GM12875 (cell line): ENCODE results near the gene C14orf180.

Experiments used
- H3K4me3 ChIP-seq: one replicate; pipeline ENCODE4 v1.5.1; 2011; ENCODE audit warnings: low read depth, low read length, control low read depth
- TF ChIP-seq, protein P1 (sequence below): IDR thresholded peaks from 2 replicates; pipeline ENCODE4 v1.5.1; 2011; ENCODE audit warnings: low read depth, mild to moderate bottlenecking, control low read depth, inconsistent platforms, low read length, moderate library complexity, borderline replicate concordance; ENCODE audit not compliant: insufficient read depth

C14orf180 gene

DNA sequence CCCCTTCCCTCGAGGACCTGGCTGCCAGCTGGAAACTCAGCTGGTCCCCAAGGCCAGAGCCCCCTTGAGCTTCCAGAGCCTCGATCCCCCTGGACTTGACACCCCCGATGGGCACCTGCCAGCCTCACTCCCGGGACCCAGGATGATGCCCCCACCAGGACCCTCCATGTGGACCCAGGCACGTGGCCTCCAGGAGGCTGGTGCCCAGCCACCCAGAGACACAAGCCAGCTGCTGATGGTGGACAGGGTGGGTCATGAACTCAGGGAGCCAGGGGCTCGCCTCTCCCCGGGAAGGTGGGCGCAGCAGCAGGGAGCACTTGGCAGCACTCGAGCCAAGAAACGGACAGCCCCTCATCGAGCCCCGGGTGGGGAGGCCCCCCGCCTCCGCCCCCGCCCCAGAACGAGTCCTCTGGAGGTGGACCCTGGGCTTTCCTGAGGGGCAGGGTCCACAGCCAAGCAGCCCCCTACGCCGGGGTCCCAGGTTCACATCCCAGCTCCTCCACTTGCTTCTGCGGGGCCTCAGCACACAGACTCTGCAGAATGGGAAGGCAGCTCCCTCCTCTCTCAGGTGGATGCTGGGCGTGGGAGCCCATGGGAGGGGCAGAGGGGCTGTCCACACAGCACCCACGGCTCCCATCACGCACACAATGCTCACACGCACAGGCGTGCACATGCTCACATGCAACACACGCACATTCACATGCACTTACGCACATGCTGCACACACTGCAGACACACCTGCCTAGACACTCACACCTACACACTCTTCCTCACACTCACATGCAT is 12.1 kb downstream of the C14orf180 start:
- TF ChIP-seq, protein P1, sequence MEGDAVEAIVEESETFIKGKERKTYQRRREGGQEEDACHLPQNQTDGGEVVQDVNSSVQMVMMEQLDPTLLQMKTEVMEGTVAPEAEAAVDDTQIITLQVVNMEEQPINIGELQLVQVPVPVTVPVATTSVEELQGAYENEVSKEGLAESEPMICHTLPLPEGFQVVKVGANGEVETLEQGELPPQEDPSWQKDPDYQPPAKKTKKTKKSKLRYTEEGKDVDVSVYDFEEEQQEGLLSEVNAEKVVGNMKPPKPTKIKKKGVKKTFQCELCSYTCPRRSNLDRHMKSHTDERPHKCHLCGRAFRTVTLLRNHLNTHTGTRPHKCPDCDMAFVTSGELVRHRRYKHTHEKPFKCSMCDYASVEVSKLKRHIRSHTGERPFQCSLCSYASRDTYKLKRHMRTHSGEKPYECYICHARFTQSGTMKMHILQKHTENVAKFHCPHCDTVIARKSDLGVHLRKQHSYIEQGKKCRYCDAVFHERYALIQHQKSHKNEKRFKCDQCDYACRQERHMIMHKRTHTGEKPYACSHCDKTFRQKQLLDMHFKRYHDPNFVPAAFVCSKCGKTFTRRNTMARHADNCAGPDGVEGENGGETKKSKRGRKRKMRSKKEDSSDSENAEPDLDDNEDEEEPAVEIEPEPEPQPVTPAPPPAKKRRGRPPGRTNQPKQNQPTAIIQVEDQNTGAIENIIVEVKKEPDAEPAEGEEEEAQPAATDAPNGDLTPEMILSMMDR, result no peak

DNA sequence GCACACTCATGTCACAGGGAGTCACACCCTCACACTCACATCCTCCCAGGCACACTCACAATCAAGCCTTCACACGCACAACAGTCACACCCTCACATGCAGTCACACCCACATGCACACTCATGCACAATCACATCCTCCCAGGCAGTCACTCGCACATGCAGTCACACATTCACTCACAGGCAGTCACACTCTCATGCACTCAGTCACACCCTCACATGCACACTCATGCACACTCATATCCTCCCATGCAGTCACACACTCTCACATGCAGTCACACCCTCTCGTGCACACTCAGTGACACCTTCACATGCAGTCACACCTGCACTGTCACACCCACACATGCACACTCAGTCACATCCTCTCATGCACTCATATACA is 12.7 kb downstream of the C14orf180 start:
- TF ChIP-seq, protein P1, result no peak
- H3K4me3 ChIP-seq, result no peak overlapping the region

More for the DNA sequence above, 12.1 kb downstream of the C14orf180 start:
- H3K4me3 ChIP-seq, result no peak overlapping the region

DNA sequence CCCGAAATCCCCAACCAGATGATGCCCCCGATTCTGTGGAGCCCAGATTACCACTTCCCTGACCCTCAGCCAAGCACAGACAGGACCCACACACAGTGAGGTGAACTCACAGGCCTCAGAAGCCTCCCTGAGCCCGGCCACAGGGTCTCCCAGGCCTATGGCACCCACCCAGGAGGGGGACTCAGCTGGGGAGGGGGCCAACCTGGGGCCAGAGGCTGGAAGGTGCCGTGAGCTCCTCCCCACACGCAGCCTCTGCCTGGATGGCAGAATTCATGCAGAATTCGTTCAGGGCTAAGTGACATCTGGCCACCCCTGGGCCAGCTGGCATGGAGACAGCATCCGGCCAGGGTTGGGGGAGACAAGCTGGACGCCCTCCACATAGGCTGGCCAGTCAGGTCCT is 13.2 kb downstream of the C14orf180 start:
- TF ChIP-seq, protein P1, result no peak
- H3K4me3 ChIP-seq, result no peak overlapping the region

DNA sequence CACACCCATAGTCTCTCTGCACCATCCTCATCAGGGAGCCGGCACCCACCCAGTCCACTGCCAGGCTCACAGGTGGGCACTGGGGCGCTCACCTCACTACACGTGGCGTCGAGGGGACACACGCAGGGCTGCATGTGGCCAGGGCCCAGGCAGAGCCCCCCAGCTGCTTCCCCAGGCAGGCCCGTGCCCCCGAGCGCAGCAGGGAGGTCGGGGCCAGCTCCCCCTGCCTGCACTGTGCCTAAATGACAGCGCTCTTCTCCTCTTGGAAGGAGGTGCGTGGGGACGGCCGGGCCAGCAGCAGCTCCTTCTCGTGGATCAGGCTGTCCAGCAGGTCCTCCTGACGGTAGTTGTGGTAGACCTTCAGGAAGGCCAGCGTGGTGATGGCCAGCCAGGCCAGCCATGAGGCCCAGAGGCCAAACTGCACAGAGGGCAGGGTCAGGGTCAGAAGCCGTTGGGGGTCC is 13.7 kb downstream of the C14orf180 start:
- TF ChIP-seq, protein P1, result no peak
- H3K4me3 ChIP-seq, result no peak overlapping the region

DNA sequence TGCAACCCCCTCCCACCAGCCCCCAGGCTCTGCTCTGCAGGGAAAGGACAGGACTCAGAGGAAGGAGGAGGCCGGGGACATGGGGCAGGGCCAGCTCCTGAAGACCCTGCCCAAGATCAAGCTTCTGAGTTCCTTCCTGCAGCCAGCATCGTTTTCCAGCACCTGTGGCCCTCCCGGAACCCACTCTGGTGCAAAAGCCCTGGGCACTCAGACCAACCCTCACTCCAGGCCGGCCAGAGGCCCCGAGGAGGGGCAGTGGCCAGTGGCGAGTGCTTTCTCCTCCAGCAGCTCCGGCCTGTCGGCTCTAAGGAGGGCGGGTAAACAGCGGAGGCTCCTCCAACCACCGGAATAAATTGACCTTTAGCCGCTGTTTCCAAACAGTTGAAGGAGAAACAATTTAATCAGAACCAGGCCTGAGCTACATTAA is 14.2 kb downstream of the C14orf180 start:
- TF ChIP-seq, protein P1, result no peak
- H3K4me3 ChIP-seq, result no peak overlapping the region

DNA sequence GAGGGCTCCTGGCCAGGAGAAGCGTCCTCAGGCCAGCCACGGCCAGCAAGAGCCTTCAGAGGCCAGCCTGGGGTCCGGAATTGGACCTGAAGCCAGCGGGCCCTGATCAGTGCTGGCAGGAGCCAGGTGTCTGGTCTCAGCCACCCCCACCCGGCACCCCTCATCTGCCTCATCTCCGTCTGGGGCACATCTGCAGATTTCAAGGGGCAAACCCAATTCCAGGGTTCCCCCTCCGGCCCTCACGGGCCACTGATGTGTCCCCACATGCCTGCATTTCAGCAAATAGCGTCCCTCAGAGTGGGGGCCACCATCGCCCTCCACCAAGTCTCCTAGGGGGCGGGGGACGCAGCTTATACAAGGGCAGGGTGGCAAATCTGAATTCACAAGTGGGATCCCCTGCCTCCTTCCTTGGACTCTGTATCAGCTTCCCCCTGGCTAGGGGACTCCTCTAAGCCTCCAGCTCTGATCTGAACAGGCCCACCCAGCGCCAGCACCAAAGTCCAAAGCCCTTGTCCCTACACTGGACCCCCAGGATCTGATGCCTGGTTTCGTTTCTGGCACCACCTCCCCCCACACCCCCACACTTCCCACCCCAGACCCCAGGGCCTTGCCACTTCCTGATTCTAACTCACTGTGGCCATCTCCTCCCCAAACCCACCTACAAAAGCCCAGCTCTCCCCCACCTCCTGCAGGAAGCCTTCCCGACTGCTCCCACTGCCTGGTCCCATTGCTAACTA is 14.9 kb downstream of the C14orf180 start:
- no peak overlapping the region for H3K4me3 ChIP-seq
- TF ChIP-seq, protein P1, result no peak
